Endothelial cell of umbilical vein (primary cell): ENCODE measurements around the gene FBXL4. TPM values are rescaled to one million over a fixed set of nuclear protein-coding genes. Genes with fewer than 3 reads are reported as not detected.

Experiments
- BruUV-seq: library from RNA; stranded (reverse); fragments of 400-500 nt; replicated peaks from 2 replicates; lab custom pipeline; 2021; lab: Mats Ljungman, UMichigan
- CTCF ChIA-PET: fragments of 300-600, 350-600 bp; sonication (Branson Sonifier 250); formaldehyde crosslinking; loops from one replicate; lab custom pipeline; 2021; ENCODE audit warnings: antibody characterized with exemption, inconsistent platforms; lab: Charles Lee
- POLR2A ChIA-PET: fragments of 300-600, 350-600 bp; sonication (Branson Sonifier 250); formaldehyde crosslinking; loops from one replicate; lab custom pipeline; 2021; ENCODE audit warnings: antibody characterized with exemption, inconsistent platforms; lab: Charles Lee
- DNase-seq: peaks from one replicate; pipeline ENCODE4 v3.0.0-alpha.2; 2011; ENCODE audit warnings: low read depth, low spot score
- FAIRE-seq: peaks from 2 replicates; lab custom pipeline; 2011; peaks lifted over from hg19 to GRCh38; lab: Jason Lieb, UNC
- H2AFZ ChIP-seq: 2 replicates; pipeline ENCODE4 v1.6.0; 2012; ENCODE audit warnings: low read depth, low read length, control low read depth, inconsistent platforms
- H3K27ac ChIP-seq: 2 replicates; pipeline ENCODE4 v1.5.1; 2011; ENCODE audit warnings: low read depth, mild to moderate bottlenecking, control low read depth, low read length, moderate library complexity; ENCODE audit not compliant: insufficient read depth
- H3K27me3 ChIP-seq, 2 experiments: 2 replicates each; pipeline versions ENCODE4 v1.6.0 to v1.6.1; 2011; ENCODE audit warnings: low read length in 2 of 2, mixed read lengths in 1 of 2; ENCODE audit not compliant: control insufficient read depth in 2 of 2, insufficient read depth in 2 of 2
- H3K36me3 ChIP-seq, 2 experiments: 2 replicates in 1 of 2; 3 replicates in 1 of 2; pipeline ENCODE4 v1.5.1; 2011; ENCODE audit warnings: low read length in 2 of 2, mild to moderate bottlenecking in 1 of 2, moderate library complexity in 1 of 2; ENCODE audit not compliant: control insufficient read depth in 2 of 2, insufficient read depth in 2 of 2; ENCODE audit errors: extremely low read depth in 1 of 2
- H3K4me1 ChIP-seq: 3 replicates; pipeline ENCODE4 v1.5.1; 2011; ENCODE audit warnings: mild to moderate bottlenecking, low read length; ENCODE audit not compliant: control insufficient read depth, insufficient read depth; ENCODE audit errors: extremely low read depth
- H3K4me2 ChIP-seq: 2 replicates; pipeline ENCODE4 v1.6.1; 2011; ENCODE audit warnings: low read length, control low read depth, mixed read lengths; ENCODE audit not compliant: insufficient read depth
- H3K4me3 ChIP-seq, 3 experiments: fragments of 200-600 bp in 1 of 3; sonication (generic), shearing (Covaris generic) in 1 of 3; replicated peaks in 1 of 3; 2 replicates each; pipeline ENCODE4 v1.5.1; 2011 to 2016; ENCODE audit warnings: control low read depth in 3 of 3, low read length in 3 of 3, mild to moderate bottlenecking in 2 of 3, inconsistent platforms in 1 of 3, low read depth in 1 of 3, moderate library complexity in 1 of 3; ENCODE audit not compliant: insufficient read depth in 1 of 3
- H3K79me2 ChIP-seq: 2 replicates; pipeline ENCODE4 v1.6.0; 2012; ENCODE audit warnings: low read length, inconsistent platforms; ENCODE audit not compliant: control insufficient read depth, insufficient read depth
- H3K9ac ChIP-seq: replicated peaks from 2 replicates; pipeline ENCODE3; 2011; ENCODE audit warnings: low read length, control low read depth; ENCODE audit not compliant: insufficient read depth; ENCODE audit errors: extremely low read depth
- H3K9me1 ChIP-seq: replicated peaks from 3 replicates; pipeline ENCODE4 v1.6.0; 2011; ENCODE audit warnings: mild to moderate bottlenecking, low read length; ENCODE audit not compliant: control insufficient read depth, insufficient read depth; ENCODE audit errors: extremely low read depth
- H3K9me3 ChIP-seq: replicated peaks from 2 replicates; pipeline ENCODE4 v1.5.1; 2012; ENCODE audit warnings: low read length, inconsistent platforms; ENCODE audit not compliant: control insufficient read depth, insufficient read depth
- H4K20me1 ChIP-seq: replicated peaks from 2 replicates; pipeline ENCODE3; 2011; ENCODE audit warnings: mild to moderate bottlenecking, low read length; ENCODE audit not compliant: control insufficient read depth, insufficient read depth; ENCODE audit errors: extremely low read depth
- EZH2 ChIP-seq: IDR thresholded peaks from 2 replicates; pipeline ENCODE4 v1.6.1; 2012; ENCODE audit warnings: borderline replicate concordance, low read depth, mild to moderate bottlenecking, moderate library complexity, low read length, inconsistent platforms; ENCODE audit not compliant: severe bottlenecking
- FOS ChIP-seq: IDR thresholded peaks from 2 replicates; pipeline ENCODE4 v1.6.1; 2011; ENCODE audit warnings: mild to moderate bottlenecking, low read length, moderate library complexity, borderline replicate concordance; ENCODE audit not compliant: insufficient read depth
- GATA2 ChIP-seq: IDR thresholded peaks from 2 replicates; pipeline ENCODE4 v1.7.0; 2011; ENCODE audit warnings: low read depth, mild to moderate bottlenecking, moderate library complexity, mixed read lengths, low read length; ENCODE audit not compliant: insufficient read length, insufficient read depth
- JUN ChIP-seq: IDR thresholded peaks from 2 replicates; pipeline ENCODE4 v1.6.1; 2011; ENCODE audit warnings: borderline replicate concordance, low read depth; ENCODE audit not compliant: insufficient read length, insufficient read depth
- MYC ChIP-seq: IDR thresholded peaks from one replicate; pipeline ENCODE4 v1.6.1; 2011; ENCODE audit warnings: mild to moderate bottlenecking, low read depth, low read length
- POLR2A ChIP-seq: IDR thresholded peaks from 2 replicates; pipeline ENCODE4 v1.6.1; 2012; ENCODE audit warnings: low read depth, mild to moderate bottlenecking, control low read depth, low read length
- POLR2AphosphoS5 ChIP-seq: IDR thresholded peaks from 2 replicates; pipeline ENCODE4 v1.6.1; 2012; ENCODE audit warnings: low read depth, mild to moderate bottlenecking, control low read depth, low read length, moderate library complexity; ENCODE audit not compliant: insufficient read depth
- dilution Hi-C: fragments of 300-500 bp; cut with MboI; formaldehyde crosslinking; loops from one replicate; pipeline ENCODE4 v1.15.0; 2019; ENCODE audit warnings: low sequenced_read_pairs; ENCODE audit not compliant: extremely low pct_ligation_motif_present
- intact Hi-C: fragments of 100-400 bp; cut with micrococcal nuclease; formaldehyde crosslinking; loops from one replicate; pipeline ENCODE4 v1.10.0; 2022
- polyA plus RNA-seq, 4 experiments: library from polyadenylated mRNA; depleted of rRNA in 3 of 4; stranded (reverse) in 3 of 4; unstranded in 1 of 4; fragments of >200 nt; gene quantifications; 2 replicates each; pipeline versions ENCODE4 v1.2.1 to v1.2.3, GENCODE V29; 2011 to 2012; ENCODE audit warnings: missing spikeins in 1 of 4
- total RNA-seq: library from RNA; stranded (reverse); gene quantifications from 2 replicates; pipeline ENCODE4 v1.2.3, GENCODE V29; 2021
- TF ChIP-seq, protein P1 (sequence below), 2 donors: IDR thresholded peaks; 1 replicate in 1 of 2; 2 replicates in 1 of 2; pipeline ENCODE4 v1.5.1; 2011; ENCODE audit warnings: low read length in 2 of 2, mild to moderate bottlenecking in 2 of 2, moderate library complexity in 2 of 2, control low read depth in 1 of 2, inconsistent platforms in 1 of 2, low read depth in 1 of 2; ENCODE audit not compliant: insufficient read depth in 1 of 2; ENCODE audit errors: extremely low read depth in 1 of 2
- TF ChIP-seq, protein P2 (sequence below): IDR thresholded peaks from 2 replicates; pipeline ENCODE4 v1.6.1; 2011; ENCODE audit not compliant: insufficient read depth, insufficient read length

The FBXL4 gene
- total and polyA plus RNA-seq, 2 donors (not counting 3 experiments of a cell fraction or from before 2014, with no cell fraction given), result 7.0 to 9.8 TPM

DNA sequence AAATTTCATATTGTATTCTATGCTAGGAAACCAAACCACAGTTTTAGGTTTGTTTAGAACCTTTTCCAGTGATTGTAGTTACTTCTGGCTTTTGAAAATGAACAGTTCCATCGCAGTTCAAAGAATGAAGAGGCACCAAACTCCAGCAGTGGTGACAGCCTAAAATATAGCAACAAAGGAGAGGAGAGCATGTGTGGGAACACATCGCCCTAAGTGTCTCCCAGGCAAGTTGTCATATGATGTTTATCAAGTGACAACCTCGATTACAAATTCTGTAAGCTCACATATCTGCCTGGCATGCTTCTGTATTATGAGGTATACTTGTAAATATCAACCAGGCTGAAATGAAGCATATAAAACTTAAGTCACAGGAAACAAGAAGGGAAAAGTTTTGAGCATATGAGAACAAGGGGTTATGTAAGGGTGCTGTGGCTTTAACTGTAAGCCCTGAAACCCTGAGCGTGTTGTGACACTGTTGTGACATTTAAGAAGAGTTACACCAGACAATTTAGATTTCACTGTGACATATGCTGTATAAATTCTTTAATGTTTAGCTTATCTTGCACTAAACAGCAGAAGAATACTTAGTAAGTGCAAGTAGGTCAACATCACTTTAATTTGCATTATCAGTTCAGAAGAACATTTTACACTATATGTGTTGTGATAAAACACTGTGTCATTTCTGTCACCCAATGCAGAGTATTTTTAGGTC is 29.1 kb upstream of the FBXL4 start:
- Histone ChIP-seq H3K79me2 (no peaks in the 10 kb centered on the region), H3K9ac (no peak overlapping the region), H3K4me3 (no peak overlapping the region), H3K36me3 (no peaks in the 10 kb centered on the region), H3K27me3 (peaks cover 1 to 14% of the 10 kb centered on the region in 2 experiments), H3K9me1 (no peaks in the 10 kb centered on the region), H3K27ac (no peak overlapping the region), H2AFZ (no peak overlapping the region), H4K20me1 (no peaks in the 10 kb centered on the region), H3K9me3 (no peaks in the 10 kb centered on the region), H3K4me2 (no peak overlapping the region), H3K4me1 (no peaks in the 10 kb centered on the region)
- dilution Hi-C loops, result no loop called here
- DNase-seq (no peak), FAIRE-seq (no peak)
- CTCF ChIA-PET, result no interaction called here
- POLR2A ChIA-PET, result no interaction called here
- TF ChIP-seq GATA2 (no peak), POLR2AphosphoS5 (no peak), JUN (no peak)
- intact Hi-C loops, result no loop called here
- no TSS peak for BruUV-seq

DNA sequence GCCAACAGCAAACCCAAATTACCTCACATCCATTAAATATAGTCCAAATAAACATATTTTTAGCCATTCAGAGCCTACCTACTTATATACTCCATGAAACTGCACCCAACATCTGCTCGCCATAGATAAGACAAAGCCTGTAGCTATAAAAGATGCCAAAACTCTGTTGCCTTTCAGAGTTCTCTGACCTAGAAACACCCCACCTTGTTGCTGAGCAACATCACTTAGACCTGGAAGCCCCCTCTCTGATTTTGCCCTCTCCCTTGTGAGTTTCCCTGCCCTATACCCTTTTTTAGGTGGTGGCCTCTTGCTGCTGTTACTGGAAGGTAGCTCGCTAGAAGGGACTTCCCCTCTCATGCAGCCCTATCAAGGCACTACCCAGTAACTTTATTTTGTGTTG is 27.7 kb upstream of the FBXL4 start:
- CTCF ChIA-PET, result no interaction called here
- H3K9ac ChIP-seq, result no peak overlapping the region
- no peak overlapping the region for H3K27ac ChIP-seq
- DNase-seq, result no peak
- no peaks in the 10 kb centered on the region for H4K20me1 ChIP-seq
- dilution Hi-C loops (no loop called here), intact Hi-C loops (no loop called here)
- no peak overlapping the region for H3K4me3 ChIP-seq
- no peak overlapping the region for H3K4me2 ChIP-seq
- TF ChIP-seq POLR2AphosphoS5 (no peak), GATA2 (no peak), POLR2A (no peak), MYC (no peak), JUN (no peak), EZH2 (no peak), FOS (no peak)
- TF ChIP-seq, protein P1, sequence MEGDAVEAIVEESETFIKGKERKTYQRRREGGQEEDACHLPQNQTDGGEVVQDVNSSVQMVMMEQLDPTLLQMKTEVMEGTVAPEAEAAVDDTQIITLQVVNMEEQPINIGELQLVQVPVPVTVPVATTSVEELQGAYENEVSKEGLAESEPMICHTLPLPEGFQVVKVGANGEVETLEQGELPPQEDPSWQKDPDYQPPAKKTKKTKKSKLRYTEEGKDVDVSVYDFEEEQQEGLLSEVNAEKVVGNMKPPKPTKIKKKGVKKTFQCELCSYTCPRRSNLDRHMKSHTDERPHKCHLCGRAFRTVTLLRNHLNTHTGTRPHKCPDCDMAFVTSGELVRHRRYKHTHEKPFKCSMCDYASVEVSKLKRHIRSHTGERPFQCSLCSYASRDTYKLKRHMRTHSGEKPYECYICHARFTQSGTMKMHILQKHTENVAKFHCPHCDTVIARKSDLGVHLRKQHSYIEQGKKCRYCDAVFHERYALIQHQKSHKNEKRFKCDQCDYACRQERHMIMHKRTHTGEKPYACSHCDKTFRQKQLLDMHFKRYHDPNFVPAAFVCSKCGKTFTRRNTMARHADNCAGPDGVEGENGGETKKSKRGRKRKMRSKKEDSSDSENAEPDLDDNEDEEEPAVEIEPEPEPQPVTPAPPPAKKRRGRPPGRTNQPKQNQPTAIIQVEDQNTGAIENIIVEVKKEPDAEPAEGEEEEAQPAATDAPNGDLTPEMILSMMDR (IDR thresholded peaks at IDR 0.05; ENCODE audit: extremely low read depth in 1 of 2, insufficient read depth in 1 of 2, low read depth in 1 of 2, low read length in 2 of 2), result no peak
- TF ChIP-seq, protein P2, sequence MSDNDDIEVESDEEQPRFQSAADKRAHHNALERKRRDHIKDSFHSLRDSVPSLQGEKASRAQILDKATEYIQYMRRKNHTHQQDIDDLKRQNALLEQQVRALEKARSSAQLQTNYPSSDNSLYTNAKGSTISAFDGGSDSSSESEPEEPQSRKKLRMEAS, result no peak
- no peaks in the 10 kb centered on the region for H3K36me3 ChIP-seq
- peaks cover 4 to 17% of the 10 kb centered on the region in 2 experiments for H3K27me3 ChIP-seq
- no peaks in the 10 kb centered on the region for H3K9me1 ChIP-seq
- no peaks in the 10 kb centered on the region for H3K79me2 ChIP-seq
- POLR2A ChIA-PET, result no interaction called here
- H3K9me3 ChIP-seq, result no peaks in the 10 kb centered on the region
- FAIRE-seq, result no peak
- no peak overlapping the region for H2AFZ ChIP-seq
- no peaks in the 10 kb centered on the region for H3K4me1 ChIP-seq
- no TSS peak for BruUV-seq
